Measurements from ENCODE around the gene HPCAL1.

Gene HPCAL1

DNA sequence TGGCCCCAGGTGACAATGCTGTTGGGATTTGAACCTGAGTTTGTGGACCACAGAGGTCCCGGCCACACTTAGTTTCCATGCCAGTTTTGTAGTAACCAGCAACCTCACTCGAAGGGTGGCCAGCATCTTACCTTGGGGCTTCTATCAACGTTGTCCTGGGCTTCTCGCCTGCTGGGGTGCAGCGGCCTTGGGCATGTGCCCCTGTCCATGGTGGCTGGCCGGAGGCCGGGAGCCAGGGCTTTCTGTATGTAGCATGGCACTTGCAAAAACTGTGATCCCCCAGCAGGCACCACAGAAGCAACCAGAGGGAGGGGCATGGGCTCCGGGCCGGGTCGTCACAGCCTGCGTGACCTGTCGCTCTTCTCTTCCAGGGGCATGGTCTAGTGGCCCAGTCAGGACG, 93.8 kb downstream of the HPCAL1 start:
- no peak overlapping the region for H3K4me3 ChIP-seq (ENCODE audit: low read depth, low read length)
- TF ChIP-seq, protein P1, sequence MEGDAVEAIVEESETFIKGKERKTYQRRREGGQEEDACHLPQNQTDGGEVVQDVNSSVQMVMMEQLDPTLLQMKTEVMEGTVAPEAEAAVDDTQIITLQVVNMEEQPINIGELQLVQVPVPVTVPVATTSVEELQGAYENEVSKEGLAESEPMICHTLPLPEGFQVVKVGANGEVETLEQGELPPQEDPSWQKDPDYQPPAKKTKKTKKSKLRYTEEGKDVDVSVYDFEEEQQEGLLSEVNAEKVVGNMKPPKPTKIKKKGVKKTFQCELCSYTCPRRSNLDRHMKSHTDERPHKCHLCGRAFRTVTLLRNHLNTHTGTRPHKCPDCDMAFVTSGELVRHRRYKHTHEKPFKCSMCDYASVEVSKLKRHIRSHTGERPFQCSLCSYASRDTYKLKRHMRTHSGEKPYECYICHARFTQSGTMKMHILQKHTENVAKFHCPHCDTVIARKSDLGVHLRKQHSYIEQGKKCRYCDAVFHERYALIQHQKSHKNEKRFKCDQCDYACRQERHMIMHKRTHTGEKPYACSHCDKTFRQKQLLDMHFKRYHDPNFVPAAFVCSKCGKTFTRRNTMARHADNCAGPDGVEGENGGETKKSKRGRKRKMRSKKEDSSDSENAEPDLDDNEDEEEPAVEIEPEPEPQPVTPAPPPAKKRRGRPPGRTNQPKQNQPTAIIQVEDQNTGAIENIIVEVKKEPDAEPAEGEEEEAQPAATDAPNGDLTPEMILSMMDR (IDR thresholded peaks at IDR 0.05; ENCODE audit: low read depth, low read length, missing control alignments): no peak
- in situ Hi-C loops (cut with HindIII; ENCODE audit: low sequenced_read_pairs): no loop called here
- no peak for DNase-seq (ENCODE audit: low read depth)

DNA sequence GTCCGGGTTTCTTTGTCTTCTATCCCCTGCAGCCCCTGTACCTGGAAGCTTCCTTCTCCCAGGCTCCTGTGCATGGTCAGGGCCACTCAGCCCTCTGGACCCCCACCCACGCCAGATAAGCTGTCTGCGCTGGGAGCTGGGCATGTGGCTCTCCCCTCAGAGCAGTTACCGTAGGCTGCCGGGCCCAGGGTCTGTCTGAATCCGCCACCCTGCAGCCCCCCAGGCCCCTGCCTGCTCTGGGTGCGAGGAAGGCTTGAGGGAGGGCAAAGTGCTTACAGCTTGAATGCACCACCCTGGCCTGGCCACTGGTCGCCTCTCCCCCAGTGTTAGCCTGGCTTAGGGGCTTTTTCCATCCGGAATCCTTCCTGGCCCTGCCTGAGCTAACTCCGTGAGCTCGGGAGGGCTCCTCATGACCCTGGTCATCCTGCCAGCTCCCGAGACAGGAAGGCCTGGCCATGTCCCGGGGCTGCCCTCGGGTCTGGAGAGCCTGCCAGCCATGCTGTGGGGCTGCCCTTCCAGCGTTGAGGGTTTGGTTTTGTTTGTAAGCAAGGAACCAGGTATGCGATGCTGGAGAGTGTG, 94.7 kb downstream of the HPCAL1 start:
- TF ChIP-seq, protein P1 (IDR thresholded peaks at IDR 0.05; ENCODE audit: low read depth, low read length, missing control alignments): no peak
- DNase-seq (ENCODE audit: low read depth): no peak
- in situ Hi-C loops (cut with HindIII; ENCODE audit: low sequenced_read_pairs): no loop called here
- H3K4me3 ChIP-seq (ENCODE audit: low read depth, low read length): no peak overlapping the region

DNA sequence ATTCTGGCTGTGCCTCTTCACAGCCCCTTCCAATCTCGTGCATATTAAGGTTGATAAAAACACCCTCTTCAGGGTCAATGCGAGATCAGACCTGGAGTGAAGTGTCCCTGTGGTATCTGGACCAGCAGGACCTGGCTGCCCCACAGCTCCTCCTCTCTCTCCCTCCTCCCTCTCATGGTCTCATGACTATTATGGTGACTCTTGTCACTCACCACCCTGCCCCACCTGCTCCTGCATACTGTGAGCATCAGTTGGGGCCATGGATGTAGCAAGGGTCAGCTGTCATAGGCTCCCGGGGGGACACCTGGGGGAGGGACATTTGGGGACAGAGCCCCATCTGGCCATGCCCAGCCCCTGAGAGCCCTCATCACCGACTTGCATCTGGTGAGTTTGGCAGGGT, 95.2 kb downstream of the HPCAL1 start:
- in situ Hi-C loops (cut with HindIII; ENCODE audit: low sequenced_read_pairs): no loop called here
- TF ChIP-seq, protein P1 (IDR thresholded peaks at IDR 0.05; ENCODE audit: low read depth, low read length, missing control alignments): no peak
- DNase-seq (ENCODE audit: low read depth): no peak
- H3K4me3 ChIP-seq (ENCODE audit: low read depth, low read length): no peak overlapping the region

DNA sequence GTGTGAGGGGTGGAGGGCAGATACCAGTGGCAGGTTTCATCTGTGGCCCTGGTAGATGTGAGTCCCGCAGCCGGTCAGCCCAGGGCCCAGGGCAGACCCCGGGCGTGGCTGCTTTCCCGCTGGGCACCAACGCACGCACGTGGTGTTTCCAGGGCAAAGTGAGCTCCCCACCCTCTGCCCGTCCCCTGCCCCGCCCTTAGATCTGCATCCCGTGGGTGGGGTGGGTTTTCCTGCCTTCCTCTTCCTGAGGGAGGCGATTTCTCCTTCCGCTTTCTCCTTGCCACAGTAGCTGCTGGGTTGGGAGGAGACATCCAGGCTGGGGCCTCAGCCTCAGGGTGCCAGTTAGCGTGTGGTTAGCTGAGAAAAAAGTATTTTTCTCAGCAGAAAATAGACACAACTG, 95.8 kb downstream of the HPCAL1 start:
- H3K4me3 ChIP-seq (ENCODE audit: low read depth, low read length): no peak overlapping the region
- DNase-seq (ENCODE audit: low read depth): no peak
- in situ Hi-C loops (cut with HindIII; ENCODE audit: low sequenced_read_pairs): no loop called here
- TF ChIP-seq, protein P1 (IDR thresholded peaks at IDR 0.05; ENCODE audit: low read depth, low read length, missing control alignments): no peak

DNA sequence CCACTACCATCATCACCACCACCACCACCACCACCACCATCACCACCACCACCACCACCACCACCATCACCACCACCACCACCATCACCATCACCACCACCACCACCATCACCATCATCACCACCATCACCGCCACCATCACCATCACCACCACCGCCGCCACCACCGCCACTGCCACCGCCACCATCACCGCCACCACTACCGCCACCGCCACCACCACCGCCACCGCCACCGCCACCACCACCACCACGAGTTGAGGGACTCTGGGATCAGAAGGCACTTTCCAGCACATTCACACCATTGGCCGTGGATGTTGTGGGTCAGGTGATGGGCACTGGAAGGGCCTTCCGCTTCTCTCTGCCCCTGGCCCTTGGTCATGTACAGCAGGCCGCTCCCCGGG, 96.7 kb downstream of the HPCAL1 start:
- TF ChIP-seq, protein P1 (IDR thresholded peaks at IDR 0.05; ENCODE audit: low read depth, low read length, missing control alignments): no peak
- in situ Hi-C loops (cut with HindIII; ENCODE audit: low sequenced_read_pairs): no loop called here
- H3K4me3 ChIP-seq (ENCODE audit: low read depth, low read length): no peak overlapping the region
- DNase-seq (ENCODE audit: low read depth): no peak

DNA sequence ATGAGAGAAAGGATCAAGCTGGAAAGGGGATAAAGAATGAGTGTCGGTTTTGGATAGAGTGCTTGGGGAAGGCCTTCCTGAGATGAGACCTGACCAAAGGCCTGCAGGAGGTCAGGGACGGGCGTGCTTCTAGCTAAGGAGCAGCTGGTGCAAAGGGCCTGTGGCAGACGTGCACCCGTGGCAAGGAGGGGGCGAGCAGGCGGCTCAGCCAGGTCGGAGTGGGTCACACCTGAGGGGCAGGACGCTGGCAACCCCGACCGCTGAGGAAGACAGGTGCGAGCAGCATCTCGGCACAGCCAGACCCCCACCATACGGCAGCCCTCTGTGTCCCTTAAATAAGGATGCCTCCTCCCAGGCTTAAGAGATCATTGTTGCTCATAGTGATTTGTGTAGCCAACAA, 97.3 kb downstream of the HPCAL1 start:
- TF ChIP-seq, protein P1 (IDR thresholded peaks at IDR 0.05; ENCODE audit: low read depth, low read length, missing control alignments): no peak
- no peak for DNase-seq (ENCODE audit: low read depth)
- H3K4me3 ChIP-seq (ENCODE audit: low read depth, low read length): no peak overlapping the region
- in situ Hi-C loops (cut with HindIII; ENCODE audit: low sequenced_read_pairs): no loop called here

Data from astrocyte of the cerebellum (primary cell).